ENCODE results near the gene NUDT3.

Gene NUDT3

DNA sequence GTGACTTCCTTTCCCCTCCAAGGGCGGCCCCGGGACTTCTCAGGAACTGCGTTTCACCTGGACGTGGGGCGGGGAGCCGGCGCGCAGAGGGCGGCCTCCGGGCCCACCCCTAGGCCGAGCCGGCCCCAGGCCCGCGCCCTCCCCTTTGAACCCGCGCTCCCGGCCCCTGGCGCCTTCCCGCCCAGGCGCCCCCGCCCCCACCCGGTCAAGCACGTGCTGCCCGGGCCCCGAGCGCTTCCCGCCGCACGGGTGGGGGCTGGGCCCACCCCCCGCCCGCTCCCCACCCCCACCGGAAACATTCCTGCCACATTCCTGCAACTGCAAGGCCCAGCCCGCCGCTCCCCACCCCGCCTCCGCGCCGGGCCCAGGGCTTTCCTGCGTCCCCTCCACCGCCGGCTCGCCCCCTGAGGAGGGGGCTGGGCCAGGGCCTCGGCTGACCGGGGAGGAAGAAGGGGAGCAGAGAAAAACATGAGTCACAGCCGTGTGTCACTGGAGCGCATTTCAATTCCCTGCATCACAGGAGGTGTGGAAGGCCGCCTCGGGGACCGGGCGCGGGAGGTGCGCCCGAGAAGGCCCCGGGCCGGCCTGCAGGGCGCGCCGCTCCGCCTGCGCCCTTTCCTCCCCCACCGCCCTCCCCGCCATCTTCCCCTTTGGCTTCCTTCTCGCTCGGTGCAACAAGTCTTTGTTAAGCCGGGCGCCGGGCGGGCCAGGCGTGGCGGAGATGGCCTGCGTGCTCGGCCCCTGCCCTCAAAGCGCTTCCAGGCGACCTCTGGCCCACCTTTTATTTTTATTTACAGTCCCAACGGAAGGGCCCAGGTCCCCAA, 156.9 kb downstream of the NUDT3 start:
- TF ChIP-seq JUND (IDR thresholded peaks at IDR 0.05; ENCODE audit: low read depth): no peak
- in situ Hi-C loops (cut with HindIII; ENCODE audit: low pct_unique_long_range_greater_than_20kb, low sequenced_read_pairs): no loop called here
- DNase-seq (ENCODE audit: low read depth in 1 of 2, low spot score in 1 of 2): no peak

DNA sequence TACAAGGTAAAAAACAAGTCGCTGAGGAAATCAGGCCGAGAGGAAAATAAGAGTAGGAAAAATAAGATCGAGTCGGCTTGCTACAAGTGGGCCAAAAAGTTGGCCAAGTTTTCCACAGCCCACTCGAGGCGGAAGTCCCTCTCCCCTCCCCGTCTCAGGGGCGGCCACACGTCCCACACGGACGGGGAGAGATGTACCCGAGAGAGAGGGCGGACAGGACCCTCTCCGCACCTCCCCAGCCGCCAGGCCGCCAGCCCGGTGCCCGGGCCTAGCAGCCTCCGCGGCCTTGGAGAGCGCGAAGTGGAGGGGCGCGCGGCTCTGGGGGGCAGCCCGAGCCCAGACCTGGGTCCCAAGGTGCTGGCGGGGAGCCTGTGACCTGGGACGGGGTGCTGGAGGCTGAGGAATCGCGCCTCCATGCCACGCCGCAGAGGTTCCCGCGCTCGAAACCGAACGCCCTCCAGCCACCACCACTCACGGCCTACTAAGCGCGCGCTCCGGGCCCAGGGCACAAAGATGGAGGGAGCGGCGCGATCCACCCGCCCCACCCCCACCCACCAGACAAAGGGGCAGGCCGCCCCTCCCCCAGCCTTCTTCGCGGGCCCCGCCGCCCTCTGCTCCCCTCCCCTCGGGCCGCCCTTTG, 157.7 kb downstream of the NUDT3 start:
- in situ Hi-C loops (cut with HindIII; ENCODE audit: low pct_unique_long_range_greater_than_20kb, low sequenced_read_pairs): no loop called here
- no peak for TF ChIP-seq JUND (IDR thresholded peaks at IDR 0.05; ENCODE audit: low read depth)
- DNase-seq (ENCODE audit: low read depth in 1 of 2, low spot score in 1 of 2): no peak

DNA sequence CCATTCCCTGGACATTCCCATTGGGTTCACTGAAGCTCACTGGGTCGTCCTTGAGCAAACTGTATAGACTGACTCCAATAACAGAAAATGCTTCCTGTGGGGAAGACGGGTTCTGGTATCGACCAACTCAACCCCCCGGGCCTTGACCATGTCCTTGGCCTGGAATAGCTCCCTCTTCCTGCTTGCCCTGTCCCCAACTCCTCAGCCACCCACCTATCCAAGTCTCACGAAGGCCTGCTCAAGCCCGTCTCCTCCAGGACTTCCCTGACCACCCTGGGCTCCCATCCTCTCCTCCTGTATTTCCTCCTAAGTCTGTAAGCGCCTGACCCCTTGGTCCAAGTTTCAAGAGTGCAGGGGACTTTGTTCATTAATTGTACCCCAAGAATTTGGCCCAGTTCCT, 158.6 kb downstream of the NUDT3 start:
- no peak for TF ChIP-seq JUND (IDR thresholded peaks at IDR 0.05; ENCODE audit: low read depth)
- no peak for DNase-seq (ENCODE audit: low read depth in 1 of 2, low spot score in 1 of 2)
- in situ Hi-C loops (cut with HindIII; ENCODE audit: low pct_unique_long_range_greater_than_20kb, low sequenced_read_pairs): no loop called here

DNA sequence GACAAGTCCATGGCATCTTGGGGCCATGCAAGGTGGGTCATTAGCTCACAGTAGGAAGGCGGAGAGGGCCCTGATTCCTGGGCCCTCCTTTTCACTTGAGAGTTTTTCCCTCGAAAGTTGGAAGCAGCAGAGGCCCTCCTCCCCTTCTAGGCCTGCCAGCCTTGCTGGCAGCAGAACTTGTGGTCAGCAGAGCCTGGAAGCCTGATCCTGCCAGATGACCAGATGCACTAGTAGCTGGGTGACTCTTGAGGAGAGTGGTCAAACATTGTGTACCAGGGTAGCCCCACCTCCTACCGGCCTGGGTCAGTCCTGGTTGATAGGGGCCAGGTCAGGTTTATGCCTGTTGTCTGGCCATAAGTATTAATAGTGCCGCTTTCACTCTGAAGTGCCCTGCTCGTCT, 159.6 kb downstream of the NUDT3 start:
- no peak for TF ChIP-seq JUND (IDR thresholded peaks at IDR 0.05; ENCODE audit: low read depth)
- in situ Hi-C loops (cut with HindIII; ENCODE audit: low pct_unique_long_range_greater_than_20kb, low sequenced_read_pairs): no loop called here
- no peak for DNase-seq (ENCODE audit: low read depth in 1 of 2, low spot score in 1 of 2)

DNA sequence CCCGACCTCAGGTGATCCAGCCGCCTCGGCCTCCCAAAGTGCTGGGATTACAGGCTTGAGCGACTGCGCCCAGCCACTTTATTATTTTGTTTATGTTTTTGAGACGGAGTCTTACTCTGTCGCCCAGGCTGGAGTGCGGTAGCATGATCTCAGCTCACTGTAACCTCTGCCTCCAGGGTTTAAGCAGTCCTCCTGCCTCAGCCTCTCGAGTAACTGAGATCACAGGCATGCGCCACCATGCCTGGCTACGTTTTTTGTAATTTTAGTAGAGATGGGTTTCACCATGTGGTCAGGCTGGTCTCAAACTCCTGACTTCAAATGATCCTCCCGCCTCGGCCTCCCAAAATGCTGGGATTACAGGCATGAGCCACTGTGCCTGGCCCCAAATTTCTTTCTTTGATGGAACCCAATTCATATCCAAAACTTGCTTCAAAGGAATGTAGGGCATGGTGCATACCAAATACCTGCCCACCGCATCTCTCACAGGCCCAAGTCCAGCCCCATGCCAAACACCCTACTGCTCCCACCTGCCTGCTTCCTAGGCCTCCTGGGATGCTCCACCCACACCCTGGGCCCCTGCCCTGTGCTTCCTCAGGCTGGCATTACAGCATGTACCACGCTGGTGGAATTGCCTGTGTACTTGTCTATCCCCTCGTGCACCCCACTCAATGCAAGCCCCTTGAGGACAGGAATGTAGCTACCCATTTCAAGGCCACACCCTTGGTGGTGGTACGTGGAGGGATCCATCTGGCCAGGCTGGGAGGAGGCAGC, 160.7 kb downstream of the NUDT3 start:
- no peak for TF ChIP-seq JUND (IDR thresholded peaks at IDR 0.05; ENCODE audit: low read depth)
- in situ Hi-C loops (cut with HindIII; ENCODE audit: low pct_unique_long_range_greater_than_20kb, low sequenced_read_pairs): no loop called here
- DNase-seq (ENCODE audit: low read depth in 1 of 2, low spot score in 1 of 2): no peak

DNA sequence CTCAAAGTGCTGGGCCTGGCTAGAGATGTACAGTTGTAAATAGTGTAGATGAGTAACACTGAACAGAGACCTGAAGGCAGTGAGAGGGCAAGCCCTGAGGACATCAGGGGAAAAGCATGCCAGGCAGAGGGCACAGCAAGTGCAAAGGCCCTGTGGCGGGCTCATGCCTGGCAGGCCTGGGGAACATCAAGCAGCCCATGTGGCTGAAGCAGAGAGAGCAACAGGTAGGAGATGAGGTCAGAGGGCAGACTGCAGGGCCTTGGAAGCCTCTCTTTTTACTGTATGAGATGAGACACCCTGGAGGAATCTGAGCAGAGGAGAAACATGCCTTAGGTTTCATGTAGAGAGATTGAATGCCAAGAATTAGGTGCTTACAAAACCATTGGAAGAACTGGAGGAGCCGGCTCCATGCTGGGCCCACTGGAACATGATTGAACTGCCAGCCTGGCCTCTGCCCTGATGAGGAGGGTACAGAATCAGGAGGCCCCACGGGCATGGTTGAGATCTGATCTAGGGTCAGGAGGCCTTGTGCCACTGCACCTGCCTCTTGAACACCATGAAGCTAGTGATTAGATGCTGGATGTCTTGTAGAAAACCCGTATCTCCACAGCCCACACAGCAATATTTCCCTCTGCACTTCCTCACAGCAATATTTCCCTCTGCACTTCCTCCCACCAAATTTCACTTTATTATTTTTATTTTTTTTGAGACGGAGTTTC, 161.7 kb downstream of the NUDT3 start:
- no peak for DNase-seq (ENCODE audit: low read depth in 1 of 2, low spot score in 1 of 2)
- in situ Hi-C loops (cut with HindIII; ENCODE audit: low pct_unique_long_range_greater_than_20kb, low sequenced_read_pairs): no loop called here
- no peak for TF ChIP-seq JUND (IDR thresholded peaks at IDR 0.05; ENCODE audit: low read depth)

DNA sequence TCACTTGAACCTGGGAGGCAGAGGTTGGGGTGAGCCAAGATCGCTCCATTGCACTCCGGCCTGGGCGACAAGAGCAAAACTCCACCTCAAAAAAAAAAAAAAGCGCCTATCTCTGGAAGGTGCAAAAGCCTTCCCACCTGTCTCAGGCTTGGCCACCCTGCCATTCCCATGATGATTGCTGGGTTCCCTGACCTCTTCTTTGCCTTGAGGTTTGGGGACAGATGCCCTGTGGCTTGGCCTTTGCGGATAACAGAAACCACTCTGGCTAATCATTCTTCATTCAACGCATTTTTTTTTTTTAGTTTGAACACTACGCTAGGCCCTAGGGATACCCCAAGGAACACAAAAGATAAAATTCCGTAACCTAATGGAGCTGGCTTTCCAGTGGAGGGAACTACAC, 162.6 kb downstream of the NUDT3 start:
- no peak for TF ChIP-seq JUND (IDR thresholded peaks at IDR 0.05; ENCODE audit: low read depth)

More for the DNA sequence above, 162.6 kb downstream of the NUDT3 start:
- in situ Hi-C loops (cut with HindIII; ENCODE audit: low pct_unique_long_range_greater_than_20kb, low sequenced_read_pairs): no loop called here
- no peak for DNase-seq (ENCODE audit: low read depth in 1 of 2, low spot score in 1 of 2)

Data from T47D (cell line).